Measurements from ENCODE around the gene PAX2.

PAX2 gene

GRCh38 chr10:100864036-100864885 is 118.9 kb downstream of the PAX2 start:
- no peak for DNase-seq

GRCh38 chr10:100864978-100865377 is 119.6 kb downstream of the PAX2 start:
- no peak for DNase-seq

- DNase-seq = no peak
Observed at GRCh38 chr10:100866010-100866409, 120.6 kb downstream of the PAX2 start.

- no peak for DNase-seq
Observed at GRCh38 chr10:100866575-100867098, 121.3 kb downstream of the PAX2 start.

GRCh38 chr10:100867261-100867963 is 122.0 kb downstream of the PAX2 start:
- DNase-seq = no peak

- no peak for DNase-seq
Observed at GRCh38 chr10:100868382-100868781, 123.0 kb downstream of the PAX2 start.

GRCh38 chr10:100869399-100869798 is 124.0 kb downstream of the PAX2 start:
- DNase-seq = no peak

GRCh38 chr10:100872034-100872791 is 126.8 kb downstream of the PAX2 start:
- peak; percentile 6 for DNase-seq

GRCh38 chr10:100873146-100873826 is 127.9 kb downstream of the PAX2 start:
- no peak for DNase-seq

- no peak for DNase-seq
Observed at GRCh38 chr10:100873827-100874326, 128.5 kb downstream of the PAX2 start.

- DNase-seq = no peak
Observed at GRCh38 chr10:100874702-100875483, 129.5 kb downstream of the PAX2 start.

GRCh38 chr10:100875484-100876166 is 130.2 kb downstream of the PAX2 start:
- no peak for DNase-seq

GRCh38 chr10:100876585-100877460 is 131.4 kb downstream of the PAX2 start:
- no peak for DNase-seq

- no peak for DNase-seq
Observed at GRCh38 chr10:100877461-100877850, 132.1 kb downstream of the PAX2 start.

- DNase-seq = no peak
Observed at GRCh38 chr10:100878291-100878910, 133.0 kb downstream of the PAX2 start.

Measured in activated effector memory CD4-positive, alpha-beta T cell treated with Interleukin-2 at 50 U/mL for 16 hours (primary cell).